Fibroblast of the aortic adventitia (primary cell): ENCODE measurements around the gene WDR90. TPM values are rescaled to one million over a fixed set of nuclear protein-coding genes. Genes with fewer than 3 reads are reported as not detected.

ENCODE experiments used
- DNase-seq: peaks from one replicate; pipeline ENCODE4 v3.0.0-alpha.2; 2010; ENCODE audit warnings: low read depth
- H3K4me3 ChIP-seq: 2 replicates; pipeline ENCODE4 v1.5.1; 2011; ENCODE audit warnings: low read depth, mild to moderate bottlenecking, control low read depth, low read length, moderate library complexity
- CTCF ChIP-seq: IDR thresholded peaks from 2 replicates; pipeline ENCODE4 v1.5.1; 2011; ENCODE audit warnings: mild to moderate bottlenecking, low read length, control low read depth, inconsistent platforms; ENCODE audit not compliant: insufficient read depth
- total RNA-seq: library from RNA; depleted of rRNA; stranded (reverse); fragments of >200 nt; gene quantifications from 2 replicates; pipeline ENCODE4 v1.2.3, GENCODE V29; 2012; ENCODE audit warnings: low replicate concordance

Gene WDR90
- total RNA-seq, 1 donor: 25.0 TPM

GRCh38 chr16:669666-670065, 20.5 kb downstream of the WDR90 start:
- H3K4me3 ChIP-seq: peak overlapping the region; percentile 83
- no peak for TF ChIP-seq CTCF
- DNase-seq: no peak

GRCh38 chr16:670485-671352, 21.6 kb downstream of the WDR90 start:
- no peak for TF ChIP-seq CTCF
- no peak for DNase-seq
- no peak overlapping the region for H3K4me3 ChIP-seq

- no peak for TF ChIP-seq CTCF
- DNase-seq: no peak
- H3K4me3 ChIP-seq: no peak overlapping the region
Observed at GRCh38 chr16:671353-672131, 22.4 kb downstream of the WDR90 start.

GRCh38 chr16:672371-672770, 23.2 kb downstream of the WDR90 start:
- H3K4me3 ChIP-seq: no peak overlapping the region
- DNase-seq: no peak
- TF ChIP-seq CTCF: no peak

- TF ChIP-seq CTCF: no peak
- no peak for DNase-seq
- no peak overlapping the region for H3K4me3 ChIP-seq
Observed at GRCh38 chr16:672851-673250, 23.7 kb downstream of the WDR90 start.

GRCh38 chr16:673399-673991, 24.3 kb downstream of the WDR90 start:
- no peak overlapping the region for H3K4me3 ChIP-seq
- no peak for TF ChIP-seq CTCF
- DNase-seq: no peak
